Activated T-cell treated with anti-CD3 and anti-CD28 coated beads, Interleukin-2, amount 50 U/mL, for 72 hours (primary cell): ENCODE measurements around the gene ADK. TPM values are rescaled to one million over a fixed set of nuclear protein-coding genes. Genes with fewer than 3 reads are reported as not detected.

ENCODE experiments used
- ATAC-seq, 2 donors: fragments of 150-1000 bp; cut with Tn5 transposase; replicated peaks in 1 of 2; 2 replicates each; pipeline ENCODE4 v1.10.0; 2021; ENCODE audit warnings: moderate library complexity in 2 of 2, mild to moderate bottlenecking in 1 of 2
- DNase-seq, 2 donors: peaks; one replicate each; pipeline ENCODE4 v3.0.0; 2021 to 2022; ENCODE audit warnings: mixed read lengths in 1 of 2
- H3K27ac Mint-ChIP-seq: one replicate; pipeline ENCODE4 v1.8.0; 2022; ENCODE audit warnings: mild to moderate bottlenecking, moderate library complexity, mixed read lengths
- H3K27me3 Mint-ChIP-seq: one replicate; pipeline ENCODE4 v1.8.0; 2022; ENCODE audit warnings: low read depth, mixed read lengths
- H3K36me3 Mint-ChIP-seq, 2 donors: one replicate each; pipeline ENCODE4 v1.8.0; 2022; ENCODE audit warnings: mixed read lengths in 2 of 2, mild to moderate bottlenecking in 1 of 2; ENCODE audit not compliant: insufficient read depth in 2 of 2
- H3K4me1 Mint-ChIP-seq: one replicate; pipeline ENCODE4 v1.8.0; 2022; ENCODE audit warnings: low read depth, mixed read lengths
- H3K4me3 Mint-ChIP-seq, 2 donors: one replicate each; pipeline ENCODE4 v1.8.0; 2022; ENCODE audit warnings: mild to moderate bottlenecking in 2 of 2, mixed read lengths in 2 of 2, moderate library complexity in 2 of 2
- H3K9me3 Mint-ChIP-seq, 2 donors: one replicate each; pipeline ENCODE4 v1.8.0; 2022; ENCODE audit warnings: mixed read lengths in 2 of 2
- total RNA-seq, 2 donors: library from RNA; stranded (reverse); gene quantifications; one replicate each; pipeline ENCODE4 v1.2.3, GENCODE V29; 2022

The ADK gene
- total RNA-seq = 10 to 100 TPM; 56.2 to 60.0 TPM

DNA sequence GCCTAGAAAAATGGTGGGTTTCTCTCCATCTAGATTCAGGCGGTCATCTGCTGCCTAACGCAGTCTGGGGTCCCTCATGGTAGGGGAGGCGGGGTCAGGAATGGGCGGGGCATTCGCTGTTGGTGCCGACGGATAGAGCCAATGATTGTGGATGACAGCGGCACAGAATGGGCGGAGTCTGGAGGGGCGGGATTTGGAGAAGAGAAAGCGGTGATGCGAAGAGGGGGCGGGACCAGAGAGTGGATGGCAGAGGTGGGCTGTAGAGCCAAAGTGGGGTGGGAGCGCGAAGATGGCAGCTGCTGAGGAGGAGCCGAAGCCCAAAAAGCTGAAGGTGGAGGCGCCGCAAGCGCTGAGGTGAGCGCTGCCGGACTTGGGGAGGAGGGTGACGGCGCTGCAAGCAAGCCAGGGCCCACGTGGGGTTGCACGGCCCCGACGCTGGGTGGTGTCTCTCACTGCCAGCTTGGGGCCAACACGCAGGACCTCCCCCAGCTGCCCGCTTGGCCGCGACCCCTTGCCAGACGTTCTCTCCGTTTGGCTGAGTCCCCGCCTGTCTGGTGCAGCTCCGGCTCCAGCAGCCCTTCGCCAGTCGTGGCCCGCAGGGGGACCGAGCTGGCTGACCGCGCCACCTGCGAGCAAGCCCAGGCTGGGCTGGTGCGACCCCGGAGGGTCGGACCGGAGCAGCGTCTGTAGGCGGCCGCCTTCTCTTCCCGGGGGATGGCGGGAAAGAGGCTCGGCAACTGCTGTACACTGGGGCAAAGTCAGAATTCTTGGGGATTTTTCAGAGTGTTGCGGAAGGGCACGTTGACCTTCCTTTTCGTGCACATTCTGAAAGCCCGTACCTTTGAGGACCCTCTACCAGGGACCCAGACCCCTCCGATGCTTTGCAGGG is at the start of gene ADK:
ADK (plus strand) TSS at position 232 of the 889 bp plus-strand sequence; CDS start at position 290, 58 bp downstream.
- Mint-ChIP-seq H3K9me3 (no peaks in the 10 kb centered on the region), H3K27me3 (no peaks in the 10 kb centered on the region), H3K4me3 (no peak within 1 kb of the TSS), H3K27ac (no peak within 1 kb of the TSS), H3K4me1 (peaks cover 45% of the 10 kb centered on the region), H3K36me3 (peaks cover 0 to 6% of the 10 kb centered on the region in 2 donors)
- peak; percentile 99 to 100 for DNase-seq
- ATAC-seq = peak; percentile 93 to 95

DNA sequence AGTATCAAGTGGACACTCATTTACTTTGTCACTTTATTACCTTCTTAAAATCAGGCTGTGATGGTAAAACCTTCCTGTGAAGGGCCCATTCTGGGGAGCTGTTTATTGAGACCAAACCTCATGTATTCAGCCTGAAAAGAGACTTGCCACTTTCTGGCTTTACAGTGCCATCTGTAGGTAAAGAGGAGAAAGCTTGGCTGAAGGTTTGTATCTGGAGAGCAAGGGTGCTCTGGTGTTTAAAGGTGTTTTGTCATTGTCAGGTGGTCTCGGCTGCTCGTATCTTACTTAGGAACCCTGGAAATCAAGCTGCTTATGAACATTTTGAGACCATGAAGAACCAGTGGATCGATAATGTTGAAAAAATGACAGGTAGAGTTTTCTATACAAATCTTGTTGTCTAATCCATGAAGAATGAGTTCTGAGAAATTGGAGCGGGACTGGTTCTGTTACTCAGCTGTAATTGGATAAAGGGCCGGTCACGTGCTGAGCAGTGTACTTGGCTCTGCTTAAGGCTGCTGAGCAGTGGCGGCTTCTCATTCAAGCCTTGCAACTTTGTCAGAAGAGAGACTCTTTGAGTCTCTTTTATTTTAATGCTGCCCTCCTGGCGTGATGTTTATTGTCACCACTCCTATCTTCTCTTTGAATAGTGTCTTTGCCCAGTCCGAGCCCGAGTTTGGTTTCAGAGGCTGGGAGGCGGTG is 47.3 kb upstream of the ADK start:
- ATAC-seq (peak in 1 of 2 donors; percentile 41), DNase-seq (no peak)
- Mint-ChIP-seq H3K27me3 (no peaks in the 10 kb centered on the region), H3K36me3 (peaks cover 0 to 5% of the 10 kb centered on the region in 2 donors), H3K4me3 (no peak overlapping the region), H3K9me3 (no peaks in the 10 kb centered on the region), H3K27ac (no peak overlapping the region), H3K4me1 (no peaks in the 10 kb centered on the region)

DNA sequence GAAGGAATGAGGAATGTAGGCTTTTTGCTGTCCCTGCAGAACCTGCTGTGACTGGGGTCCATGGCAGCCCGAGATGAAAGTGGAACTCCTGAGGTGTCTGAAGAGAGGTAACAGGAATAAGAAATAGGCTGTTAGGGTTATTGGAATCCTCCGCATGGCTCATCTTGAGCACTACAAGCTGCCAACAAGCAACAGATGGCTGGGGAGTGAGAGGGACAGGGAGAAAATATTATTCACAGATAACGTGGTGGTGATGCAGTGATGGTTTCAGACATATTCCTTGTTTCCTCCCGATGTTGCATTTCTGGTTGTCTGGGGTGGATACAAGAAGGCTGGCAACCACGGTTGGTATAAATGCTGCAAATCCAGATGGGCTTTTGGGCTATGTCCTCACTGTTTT is 46.5 kb upstream of the ADK start:
- no peak for ATAC-seq
- Mint-ChIP-seq H3K27me3 (no peaks in the 10 kb centered on the region), H3K27ac (no peak overlapping the region), H3K4me3 (no peak overlapping the region), H3K4me1 (no peaks in the 10 kb centered on the region), H3K9me3 (no peaks in the 10 kb centered on the region), H3K36me3 (peaks cover 0 to 5% of the 10 kb centered on the region in 2 donors)
- no peak for DNase-seq

DNA sequence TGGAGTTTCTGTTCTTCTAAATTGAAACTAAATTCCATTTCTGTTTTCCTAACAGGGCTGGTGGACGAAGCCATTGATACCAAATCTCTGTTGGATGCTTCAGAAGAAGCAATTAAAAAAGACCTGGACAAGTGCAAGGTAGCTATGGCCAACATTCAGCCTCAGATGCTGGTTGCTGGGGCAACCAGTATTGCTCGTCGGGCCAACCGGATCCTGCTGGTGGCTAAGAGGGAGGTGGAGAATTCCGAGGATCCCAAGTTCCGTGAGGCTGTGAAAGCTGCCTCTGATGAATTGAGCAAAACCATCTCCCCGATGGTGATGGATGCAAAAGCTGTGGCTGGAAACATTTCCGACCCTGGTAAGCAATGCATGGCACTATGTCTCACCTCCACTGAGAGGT is 46.0 kb upstream of the ADK start:
- no peaks in the 10 kb centered on the region for H3K9me3 Mint-ChIP-seq
- H3K27ac Mint-ChIP-seq = no peak overlapping the region
- H3K4me3 Mint-ChIP-seq = no peak overlapping the region
- H3K36me3 Mint-ChIP-seq = peaks cover 0 to 5% of the 10 kb centered on the region in 2 donors
- no peaks in the 10 kb centered on the region for H3K27me3 Mint-ChIP-seq
- DNase-seq (no peak), ATAC-seq (no peak)
- no peaks in the 10 kb centered on the region for H3K4me1 Mint-ChIP-seq

DNA sequence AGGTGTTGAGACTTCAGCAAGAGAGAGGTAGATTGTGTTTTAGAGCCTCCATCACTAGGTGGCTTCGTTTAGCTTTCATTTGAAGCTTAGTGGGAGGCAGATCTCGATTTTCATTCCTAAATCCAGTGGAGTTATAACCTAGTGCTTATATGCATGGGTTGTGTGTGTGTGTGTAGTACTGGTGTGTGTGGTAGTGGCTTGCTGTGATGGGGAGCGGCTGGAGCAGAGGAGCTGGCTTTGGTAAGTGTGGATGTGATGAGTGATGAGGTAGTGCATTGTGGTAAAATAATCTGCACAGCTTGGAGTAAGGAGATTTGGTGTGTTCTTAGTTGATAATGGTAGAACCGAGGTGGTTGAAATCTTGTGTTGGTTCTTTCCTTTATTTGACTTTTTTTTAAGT is 43.6 kb upstream of the ADK start:
- H3K27me3 Mint-ChIP-seq = no peaks in the 10 kb centered on the region
- no peaks in the 10 kb centered on the region for H3K9me3 Mint-ChIP-seq
- DNase-seq (no peak), ATAC-seq (no peak)
- H3K36me3 Mint-ChIP-seq = peaks cover 0 to 3% of the 10 kb centered on the region in 2 donors
- H3K4me1 Mint-ChIP-seq = no peaks in the 10 kb centered on the region
- no peak overlapping the region for H3K27ac Mint-ChIP-seq
- no peak overlapping the region for H3K4me3 Mint-ChIP-seq

DNA sequence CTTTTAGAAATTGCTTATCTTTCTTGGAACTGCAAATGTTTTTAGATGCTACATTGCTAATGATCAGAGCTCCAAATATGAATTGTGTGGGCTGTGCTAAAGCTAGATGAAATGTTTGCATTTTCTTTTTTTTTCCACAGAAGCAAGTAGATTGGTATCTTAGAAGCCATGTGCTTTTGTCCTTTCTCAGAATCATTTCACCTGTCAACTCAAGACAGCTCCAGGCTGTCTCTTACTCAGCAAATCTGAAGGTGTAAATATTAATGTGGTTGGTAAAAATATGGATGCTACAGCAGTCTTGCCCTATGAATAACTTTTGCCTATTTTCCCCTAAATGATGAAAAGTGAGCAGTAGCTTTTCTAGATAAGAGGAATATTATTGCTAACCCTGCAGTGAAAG is 41.6 kb upstream of the ADK start:
- peak overlapping the region; percentile 54 for H3K27ac Mint-ChIP-seq
- no peaks in the 10 kb centered on the region for H3K9me3 Mint-ChIP-seq
- ATAC-seq (no peak), DNase-seq (no peak)
- no peak overlapping the region for H3K4me3 Mint-ChIP-seq
- no peaks in the 10 kb centered on the region for H3K27me3 Mint-ChIP-seq
- H3K4me1 Mint-ChIP-seq = no peaks in the 10 kb centered on the region
- H3K36me3 Mint-ChIP-seq = peaks cover 5% of the 10 kb centered on the region in 2 donors

DNA sequence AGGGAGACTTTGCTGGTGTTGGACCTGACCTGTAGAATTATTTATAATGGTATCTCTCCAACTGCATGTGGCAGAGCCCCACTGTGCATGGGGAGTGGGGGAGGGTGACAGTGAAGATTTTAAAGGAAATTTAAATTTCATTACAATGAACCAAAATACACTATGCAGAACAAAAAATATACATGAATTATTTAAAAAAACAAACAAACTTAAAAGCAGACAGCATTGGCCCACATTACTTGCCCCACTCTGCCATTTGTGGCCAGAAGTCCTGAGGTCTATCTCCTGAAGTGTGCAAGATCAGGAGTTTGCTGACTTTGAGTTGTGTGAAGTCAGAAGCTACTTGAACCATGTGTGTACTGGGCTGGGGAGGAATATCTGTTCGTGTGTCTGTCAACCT is 40.9 kb upstream of the ADK start:
- Mint-ChIP-seq H3K4me1 (no peaks in the 10 kb centered on the region), H3K36me3 (peaks cover 5 to 9% of the 10 kb centered on the region in 2 donors), H3K9me3 (no peaks in the 10 kb centered on the region), H3K27me3 (no peaks in the 10 kb centered on the region), H3K27ac (peak overlapping the region; percentile 54), H3K4me3 (no peak overlapping the region)
- no peak for ATAC-seq
- DNase-seq = no peak

DNA sequence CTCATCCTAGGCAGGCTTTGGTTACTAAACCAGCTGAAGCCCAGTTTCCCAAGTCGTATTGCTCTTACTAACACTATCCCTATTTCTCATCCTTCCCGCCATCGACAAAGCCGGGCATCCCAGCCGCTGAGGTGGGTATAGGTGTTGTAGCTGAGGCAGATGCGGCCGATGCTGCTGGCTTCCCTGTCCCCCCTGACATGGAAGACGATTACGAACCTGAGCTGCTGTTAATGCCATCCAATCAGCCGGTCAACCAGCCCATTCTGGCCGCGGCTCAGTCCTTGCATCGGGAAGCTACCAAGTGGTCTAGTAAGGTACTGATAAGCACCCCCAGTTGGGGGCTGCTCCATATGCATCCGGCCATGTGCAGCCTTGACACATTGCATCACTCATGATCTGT is 39.2 kb upstream of the ADK start:
- Mint-ChIP-seq H3K36me3 (peaks cover 7 to 17% of the 10 kb centered on the region in 2 donors), H3K27ac (no peak overlapping the region)

DNA sequence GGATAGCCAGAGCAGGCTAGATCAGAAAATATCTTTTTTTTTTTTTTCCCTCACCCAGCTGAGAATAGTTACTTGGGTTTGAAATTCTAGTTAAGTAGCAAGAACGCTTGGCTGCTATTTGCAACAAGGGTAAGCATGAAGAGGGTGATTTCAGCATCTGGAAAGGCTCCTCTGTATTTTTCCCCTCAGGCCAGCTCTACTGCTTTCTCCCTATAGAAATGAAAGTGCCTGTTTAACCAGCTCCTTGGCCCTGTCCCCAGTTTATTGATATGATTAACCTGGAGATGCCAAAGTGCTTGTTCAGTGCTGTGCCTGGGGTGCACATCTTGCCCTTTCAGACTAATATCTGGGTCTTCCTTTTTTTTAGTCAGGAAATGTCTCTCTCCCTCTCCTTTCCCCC is 37.5 kb upstream of the ADK start:
- ATAC-seq = no peak

More for the DNA sequence above, 39.2 kb upstream of the ADK start:
- no peak for ATAC-seq
- no peak overlapping the region for H3K4me3 Mint-ChIP-seq
- H3K4me1 Mint-ChIP-seq = no peaks in the 10 kb centered on the region
- H3K9me3 Mint-ChIP-seq = no peaks in the 10 kb centered on the region
- no peaks in the 10 kb centered on the region for H3K27me3 Mint-ChIP-seq
- no peak for DNase-seq

DNA sequence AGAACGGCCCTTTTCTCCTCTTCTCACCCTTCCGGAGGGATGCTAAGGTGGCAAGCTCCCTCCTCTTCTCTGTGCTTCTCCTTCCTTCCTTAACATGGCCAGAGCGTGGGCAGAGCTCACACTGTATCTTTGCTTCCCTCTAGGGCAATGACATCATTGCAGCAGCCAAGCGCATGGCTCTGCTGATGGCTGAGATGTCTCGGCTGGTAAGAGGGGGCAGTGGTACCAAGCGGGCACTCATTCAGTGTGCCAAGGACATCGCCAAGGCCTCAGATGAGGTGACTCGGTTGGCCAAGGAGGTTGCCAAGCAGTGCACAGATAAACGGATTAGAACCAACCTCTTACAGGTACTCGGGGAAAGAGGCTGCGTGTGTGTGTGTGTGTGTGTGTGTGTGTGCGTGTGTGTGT is 37.0 kb upstream of the ADK start:
- Mint-ChIP-seq H3K27ac (no peak overlapping the region), H3K36me3 (peaks cover 7 to 19% of the 10 kb centered on the region in 2 donors), H3K9me3 (no peaks in the 10 kb centered on the region), H3K4me1 (peaks cover 20% of the 10 kb centered on the region), H3K27me3 (no peaks in the 10 kb centered on the region), H3K4me3 (no peak overlapping the region)
- DNase-seq = no peak
- no peak for ATAC-seq

More for the DNA sequence above, 37.5 kb upstream of the ADK start:
- Mint-ChIP-seq H3K9me3 (no peaks in the 10 kb centered on the region), H3K36me3 (peaks cover 7 to 18% of the 10 kb centered on the region in 2 donors), H3K4me3 (no peak overlapping the region), H3K4me1 (peaks cover 16% of the 10 kb centered on the region), H3K27ac (no peak overlapping the region), H3K27me3 (no peaks in the 10 kb centered on the region)
- DNase-seq = no peak

GRCh38 chr10:74117738-74118137 is 33.3 kb upstream of the ADK start:
- peak; percentile 51 to 54 for ATAC-seq
- DNase-seq = peak in 1 of 2 donors; percentile 14
- no peak overlapping the region for H3K4me3 Mint-ChIP-seq
- peaks cover 14 to 36% of the 10 kb centered on the region in 2 donors for H3K36me3 Mint-ChIP-seq
- H3K27me3 Mint-ChIP-seq = no peaks in the 10 kb centered on the region
- H3K4me1 Mint-ChIP-seq = peaks cover 22% of the 10 kb centered on the region
- H3K27ac Mint-ChIP-seq = peak overlapping the region; percentile 73
- H3K9me3 Mint-ChIP-seq = no peaks in the 10 kb centered on the region

DNA sequence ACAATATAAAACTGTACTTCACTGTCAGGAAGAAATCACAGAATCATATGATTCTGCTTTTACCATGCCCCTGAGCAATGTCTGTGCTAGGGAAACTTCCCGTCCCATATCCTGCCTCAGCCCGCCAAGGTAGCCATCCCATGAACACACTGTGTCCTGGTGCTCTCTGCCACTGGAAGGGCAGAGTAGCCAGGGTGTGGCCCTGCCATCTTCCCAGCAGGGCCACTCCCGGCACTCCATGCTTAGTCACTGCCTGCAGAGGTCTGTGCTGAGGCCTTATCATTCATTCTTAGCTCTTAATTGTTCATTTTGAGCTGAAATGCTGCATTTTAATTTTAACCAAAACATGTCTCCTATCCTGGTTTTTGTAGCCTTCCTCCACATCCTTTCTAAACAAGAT is 32.2 kb upstream of the ADK start:
- ATAC-seq (no peak), DNase-seq (no peak)
- Mint-ChIP-seq H3K4me3 (no peak overlapping the region), H3K27me3 (no peaks in the 10 kb centered on the region), H3K4me1 (peaks cover 28% of the 10 kb centered on the region), H3K27ac (peak overlapping the region; percentile 93), H3K9me3 (no peaks in the 10 kb centered on the region), H3K36me3 (peaks cover 13 to 36% of the 10 kb centered on the region in 2 donors)

DNA sequence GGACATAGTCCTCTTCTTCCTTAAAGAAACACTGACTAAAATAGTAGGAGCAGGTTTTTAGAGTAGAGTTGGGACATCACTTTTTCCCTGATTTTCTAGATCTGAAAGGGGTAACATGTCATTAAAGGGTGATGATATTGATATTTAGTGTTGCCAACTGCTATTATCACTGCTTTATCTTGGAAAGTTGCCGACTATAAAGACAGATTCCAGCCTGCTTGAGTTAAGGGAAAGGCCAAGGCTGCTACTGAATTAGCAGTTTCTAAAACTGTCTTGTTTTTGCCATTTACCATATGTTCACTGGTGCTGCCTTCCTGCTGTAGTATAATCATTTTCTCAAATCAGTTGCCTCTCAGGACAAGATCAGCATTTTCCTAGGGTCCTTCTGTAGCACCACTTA is 30.1 kb upstream of the ADK start:
- Mint-ChIP-seq H3K27me3 (no peaks in the 10 kb centered on the region), H3K4me3 (no peak overlapping the region), H3K4me1 (peaks cover 28% of the 10 kb centered on the region), H3K36me3 (peaks cover 9 to 28% of the 10 kb centered on the region in 2 donors), H3K27ac (no peak overlapping the region), H3K9me3 (no peaks in the 10 kb centered on the region)
- no peak for ATAC-seq
- no peak for DNase-seq
